GM21447 (cell line): ENCODE measurements around the gene PLAU.
"Not testable (repeated sequence)": the region's sequence is repeated elsewhere in the genome, so short reads cannot be mapped to it uniquely, and the experiment has no call there.

Experiments used
- ATAC-seq: cut with Tn5 transposase; IDR thresholded peaks from one replicate; pipeline ENCODE4 v1.9.1; 2021; ENCODE audit not compliant: unreplicated experiment

PLAU gene

GRCh38 chr10:73876566-73876965 is 34.4 kb upstream of the PLAU start:
- no peak for ATAC-seq

DNA sequence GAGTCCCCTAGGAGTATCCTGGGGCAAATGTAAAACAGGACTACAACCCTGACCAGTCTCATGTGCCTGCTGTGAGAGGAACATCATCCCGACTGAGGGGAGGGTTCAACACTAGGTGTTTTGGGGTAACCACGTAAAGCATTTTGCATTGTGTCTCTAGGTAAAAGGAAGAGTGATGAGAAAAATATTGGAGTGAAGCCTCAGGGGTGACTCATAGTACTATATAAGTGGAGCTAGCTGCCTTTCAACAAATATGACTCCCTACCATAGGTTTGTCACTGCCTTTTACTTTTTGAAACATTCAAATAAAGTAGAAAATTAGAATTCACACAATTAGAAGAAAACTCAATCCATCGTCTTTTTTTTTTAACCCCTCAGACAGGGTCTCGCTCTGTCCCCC is 34.0 kb upstream of the PLAU start:
- ATAC-seq, result no peak

DNA sequence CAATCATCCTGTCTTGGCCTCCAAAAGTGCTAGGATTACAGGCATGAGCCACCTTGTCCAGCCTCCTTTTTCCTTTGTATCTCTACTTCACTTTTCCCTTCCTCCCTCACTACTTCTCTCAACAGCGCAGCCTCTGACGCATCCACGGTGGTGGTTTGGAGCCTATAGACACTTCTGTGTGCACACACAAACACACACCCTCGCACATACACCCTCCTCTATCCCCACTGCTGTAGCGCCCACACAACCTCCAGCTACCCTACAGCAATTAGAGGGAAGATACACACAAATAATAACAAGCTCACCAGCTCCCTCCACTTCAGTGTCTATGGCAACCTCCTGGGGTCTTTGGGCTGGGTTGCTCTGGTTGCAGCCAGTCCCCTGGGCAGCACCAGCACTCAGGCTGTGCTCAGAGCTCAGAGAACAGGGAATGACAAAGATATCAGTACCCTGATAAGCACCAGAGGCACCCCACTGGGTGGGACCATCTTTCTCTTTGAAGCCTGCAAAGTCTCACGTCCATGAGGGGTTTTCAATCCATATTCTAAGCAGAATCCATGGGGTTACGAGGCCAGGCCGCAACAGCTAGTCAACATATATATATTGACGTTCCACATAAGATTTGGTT is 33.3 kb upstream of the PLAU start:
- ATAC-seq, result no peak

DNA sequence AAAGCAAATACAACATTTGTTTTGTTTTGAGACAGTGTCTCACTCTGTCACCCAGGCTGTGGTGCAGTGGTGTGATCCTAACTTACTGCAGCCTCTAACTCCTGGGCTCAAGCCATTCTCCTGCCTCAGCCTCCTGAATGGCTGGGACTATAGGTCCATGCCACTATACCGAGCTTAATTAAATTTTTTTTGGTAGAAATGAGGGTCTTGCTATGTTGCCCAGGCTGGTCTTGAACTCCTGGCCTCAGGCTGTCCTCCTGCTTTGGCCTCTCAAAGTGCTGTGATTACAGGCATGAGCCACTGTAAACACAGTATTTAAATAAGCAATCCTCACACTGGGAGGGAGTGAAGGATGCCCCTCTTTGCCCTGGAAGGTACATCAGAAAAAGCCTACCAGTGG is 32.6 kb upstream of the PLAU start:
- no peak for ATAC-seq

DNA sequence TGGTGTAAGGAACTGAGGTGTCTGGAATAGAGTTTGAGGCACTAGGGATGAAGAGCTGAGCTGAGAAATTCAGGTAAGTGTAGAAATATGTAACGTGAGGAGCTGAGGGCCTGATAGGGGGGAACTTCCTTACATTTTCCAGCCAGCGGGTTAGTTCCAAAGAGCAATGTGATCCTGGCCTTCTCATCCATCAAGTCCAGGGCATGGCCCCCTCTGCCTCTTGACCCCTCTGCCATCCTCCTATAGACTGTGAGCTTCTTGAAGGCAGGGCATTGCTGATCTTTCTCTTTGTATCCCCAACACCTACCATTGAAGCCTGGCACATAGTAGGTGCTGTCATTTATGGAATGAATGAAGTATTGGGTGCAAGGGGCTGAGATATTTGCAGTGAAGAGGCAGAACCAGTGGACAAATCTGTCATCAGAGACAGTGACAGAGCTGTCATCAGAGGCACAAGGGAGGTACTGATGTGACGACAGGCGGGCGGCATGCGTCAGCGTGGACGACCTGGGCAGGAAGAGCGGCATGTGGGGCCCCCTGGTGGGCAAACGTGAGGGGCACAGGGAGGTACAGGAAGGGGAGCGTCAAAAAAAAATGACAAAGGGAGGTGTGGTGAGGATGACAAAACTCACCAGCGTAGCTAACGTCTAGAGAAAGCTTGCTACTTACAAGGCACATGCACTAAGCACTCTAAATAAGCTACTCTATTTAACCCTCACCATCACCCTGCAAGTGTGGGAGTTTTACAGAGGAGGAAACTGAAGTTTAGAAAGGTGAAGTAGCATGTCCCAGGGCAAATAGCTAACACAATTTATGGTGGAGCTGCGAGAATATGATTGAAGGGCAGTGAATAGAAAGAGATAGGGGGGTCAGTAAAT is 31.4 kb upstream of the PLAU start:
- ATAC-seq, result peak; percentile 85

DNA sequence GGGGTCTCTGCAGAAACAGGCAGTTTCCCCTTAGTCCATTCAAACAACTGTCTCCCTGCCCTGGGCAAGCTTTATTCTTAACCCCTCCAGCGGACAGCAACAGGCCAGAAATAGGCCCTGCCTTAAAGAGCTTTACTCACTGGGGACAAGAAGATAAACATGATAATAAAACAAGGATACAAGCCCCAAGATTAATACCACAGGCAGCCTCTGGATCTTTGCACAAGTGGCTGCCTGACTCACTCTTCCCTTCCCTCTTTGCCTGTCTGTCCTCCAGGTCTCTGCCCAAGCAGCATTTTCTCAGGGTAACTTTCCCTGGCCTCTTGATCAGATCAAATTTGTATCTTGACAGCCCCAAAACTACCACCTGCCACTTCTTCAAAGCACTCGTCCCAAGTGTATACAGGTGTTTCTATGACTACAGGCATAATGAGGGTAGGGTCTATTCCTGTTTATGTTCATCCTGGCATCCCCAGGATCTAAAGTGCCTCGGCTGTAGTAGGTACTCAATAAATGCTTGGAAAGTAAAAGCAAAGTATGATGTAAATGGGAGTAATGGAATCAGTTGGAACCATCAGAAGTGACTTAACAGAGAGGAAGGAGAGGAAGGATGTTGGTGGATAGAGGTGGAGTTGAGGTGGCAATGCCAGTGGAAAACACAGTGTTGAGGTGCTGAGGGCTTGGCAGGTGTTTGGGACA is 29.6 kb upstream of the PLAU start:
- ATAC-seq, result no peak

GRCh38 chr10:73884017-73884416 is 26.9 kb upstream of the PLAU start:
- ATAC-seq, result no peak

GRCh38 chr10:73886085-73886529 is 24.8 kb upstream of the PLAU start:
- ATAC-seq, result peak; percentile 85

- no peak for ATAC-seq
Measured at GRCh38 chr10:73886661-73887293, 24.2 kb upstream of the PLAU start.

DNA sequence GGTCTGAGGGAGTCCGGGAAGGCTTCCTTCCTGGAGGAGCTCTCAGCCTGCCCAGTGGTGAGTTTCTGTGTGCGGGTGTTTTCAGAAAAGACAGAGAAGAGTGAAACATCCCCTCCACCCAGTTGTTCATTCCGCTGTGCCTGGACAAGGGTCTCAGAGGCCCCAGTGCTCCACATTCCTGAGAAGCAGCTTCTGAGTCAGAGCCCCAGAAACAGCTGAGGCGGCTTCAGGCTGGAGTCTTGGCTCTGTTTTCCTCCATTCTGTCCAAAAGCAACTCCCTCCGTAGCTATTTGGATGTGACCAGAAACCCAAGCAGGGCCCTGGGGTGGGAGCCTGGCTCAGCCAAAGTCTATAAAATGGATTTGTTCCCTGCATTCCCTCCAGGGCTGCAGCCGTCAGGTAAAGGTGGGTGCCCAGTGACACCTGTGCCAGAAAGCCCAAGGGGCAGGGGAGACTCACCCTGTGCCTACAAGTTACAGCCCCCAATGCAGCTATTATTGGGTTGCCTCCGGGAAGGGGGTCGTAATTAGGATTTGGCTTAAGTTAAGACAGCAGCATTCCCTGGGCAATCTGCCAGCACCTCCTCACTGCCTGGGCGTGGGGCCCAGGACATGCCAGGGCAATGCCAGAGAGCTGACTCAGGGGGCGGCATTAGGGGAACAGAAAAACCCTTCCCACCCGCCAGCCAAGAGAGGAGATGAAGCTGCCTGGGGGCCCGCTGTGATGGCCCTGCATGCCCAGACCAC is 23.5 kb upstream of the PLAU start:
- ATAC-seq, result no peak

GRCh38 chr10:73888514-73888913 is 22.4 kb upstream of the PLAU start:
- no peak for ATAC-seq

- no peak for ATAC-seq
Measured at GRCh38 chr10:73889014-73889413, 21.9 kb upstream of the PLAU start.

- ATAC-seq, result not testable (repeated sequence)
Measured at GRCh38 chr10:73889416-73889815, 21.5 kb upstream of the PLAU start.

- ATAC-seq, result no peak
Measured at GRCh38 chr10:73890261-73890660, 20.7 kb upstream of the PLAU start.

DNA sequence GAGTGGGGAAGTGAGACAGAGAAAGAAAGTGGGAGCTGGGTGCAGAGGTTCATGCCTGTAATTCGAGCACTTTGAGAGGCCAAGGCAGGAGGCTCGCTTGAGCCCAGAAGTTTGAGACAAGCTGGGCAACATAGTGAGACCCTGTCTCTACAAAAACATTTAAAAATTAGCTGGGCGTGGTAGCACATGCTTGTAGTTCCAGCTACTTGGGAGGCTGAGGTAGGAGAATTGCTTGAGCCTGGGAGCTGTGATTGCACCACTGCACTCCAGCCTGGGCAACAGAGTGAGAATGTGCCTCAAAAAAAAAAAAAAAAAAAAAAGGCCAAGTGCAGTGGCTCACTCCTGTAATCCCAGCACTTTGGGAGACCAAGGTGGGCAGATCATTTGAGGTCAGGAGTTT is 20.1 kb upstream of the PLAU start:
- not testable (repeated sequence) for ATAC-seq

DNA sequence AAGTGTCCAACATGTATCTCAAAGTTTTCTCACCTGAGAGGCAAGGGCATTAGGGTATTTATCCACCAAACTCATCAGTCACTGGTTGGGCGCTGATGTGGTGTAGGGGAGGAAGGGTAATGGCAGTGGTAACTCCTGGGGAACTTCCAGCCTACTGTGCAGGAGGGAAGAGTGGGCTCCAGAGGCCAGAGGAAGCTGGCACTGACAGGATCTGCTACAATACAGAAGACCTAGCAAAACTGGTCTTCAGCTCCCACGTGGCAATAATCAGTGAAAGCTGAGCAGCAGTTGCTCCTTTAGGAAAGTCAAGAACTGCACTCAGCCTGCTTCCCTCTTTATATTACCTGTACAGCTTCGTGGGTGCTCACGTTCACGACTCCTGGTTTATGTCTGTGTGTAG is 19.4 kb upstream of the PLAU start:
- ATAC-seq, result no peak

- no peak for ATAC-seq
Measured at GRCh38 chr10:73892310-73893030, 18.5 kb upstream of the PLAU start.

DNA sequence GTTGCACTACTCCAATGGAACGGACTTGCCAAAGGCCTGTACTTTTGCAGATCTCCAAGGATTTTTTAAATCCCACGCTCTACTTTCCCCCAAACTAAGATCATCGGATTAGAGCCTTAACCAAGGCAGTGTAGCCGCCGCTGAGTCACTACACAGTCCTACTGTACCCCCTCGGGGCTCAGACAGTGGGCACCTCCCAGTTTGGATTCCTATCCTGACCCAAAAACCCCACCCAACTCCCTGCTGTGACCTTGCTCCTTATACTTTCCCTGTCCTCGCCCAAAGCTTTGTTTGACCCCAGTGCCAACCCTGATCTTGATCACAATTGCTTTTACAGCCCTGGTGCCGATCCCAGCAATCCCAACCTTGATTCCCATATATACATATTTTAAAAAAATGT is 17.5 kb upstream of the PLAU start:
- ATAC-seq, result no peak

- ATAC-seq, result no peak
Measured at GRCh38 chr10:73894245-73894971, 16.5 kb upstream of the PLAU start.
